Measurements from ENCODE around the gene RAP1GDS1. TPM values are rescaled to one million over a fixed set of nuclear protein-coding genes. Genes with fewer than 3 reads are reported as not detected.
A peak's percentile ranks its signal among the peaks of the same experiment; 100 is the strongest.

The RAP1GDS1 gene
- total RNA-seq, 1 donor from 2014 or later: 121 TPM

GRCh38 chr4:98334461-98334860 is 73.3 kb downstream of the RAP1GDS1 start:
- Mint-ChIP-seq H3K36me3 (ENCODE audit: unreplicated experiment) (peaks cover 12% of the 10 kb centered on the region), H3K4me1 (ENCODE audit: low read depth, unreplicated experiment) (peaks cover 5% of the 10 kb centered on the region), H3K27me3 (ENCODE audit: unreplicated experiment) (no peaks in the 10 kb centered on the region), H3K4me3 (ENCODE audit: unreplicated experiment) (no peak overlapping the region), H3K27ac (ENCODE audit: unreplicated experiment) (no peak overlapping the region), H3K9me3 (ENCODE audit: unreplicated experiment) (peaks cover 15% of the 10 kb centered on the region)
- TF ChIP-seq, protein P1, sequence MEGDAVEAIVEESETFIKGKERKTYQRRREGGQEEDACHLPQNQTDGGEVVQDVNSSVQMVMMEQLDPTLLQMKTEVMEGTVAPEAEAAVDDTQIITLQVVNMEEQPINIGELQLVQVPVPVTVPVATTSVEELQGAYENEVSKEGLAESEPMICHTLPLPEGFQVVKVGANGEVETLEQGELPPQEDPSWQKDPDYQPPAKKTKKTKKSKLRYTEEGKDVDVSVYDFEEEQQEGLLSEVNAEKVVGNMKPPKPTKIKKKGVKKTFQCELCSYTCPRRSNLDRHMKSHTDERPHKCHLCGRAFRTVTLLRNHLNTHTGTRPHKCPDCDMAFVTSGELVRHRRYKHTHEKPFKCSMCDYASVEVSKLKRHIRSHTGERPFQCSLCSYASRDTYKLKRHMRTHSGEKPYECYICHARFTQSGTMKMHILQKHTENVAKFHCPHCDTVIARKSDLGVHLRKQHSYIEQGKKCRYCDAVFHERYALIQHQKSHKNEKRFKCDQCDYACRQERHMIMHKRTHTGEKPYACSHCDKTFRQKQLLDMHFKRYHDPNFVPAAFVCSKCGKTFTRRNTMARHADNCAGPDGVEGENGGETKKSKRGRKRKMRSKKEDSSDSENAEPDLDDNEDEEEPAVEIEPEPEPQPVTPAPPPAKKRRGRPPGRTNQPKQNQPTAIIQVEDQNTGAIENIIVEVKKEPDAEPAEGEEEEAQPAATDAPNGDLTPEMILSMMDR (IDR thresholded peaks at IDR 0.05; ENCODE audit: partially characterized antibody, unreplicated experiment): no peak
- DNase-seq: no peak

GRCh38 chr4:98338761-98339438 is 77.7 kb downstream of the RAP1GDS1 start:
- H3K27ac Mint-ChIP-seq (ENCODE audit: unreplicated experiment): peak overlapping the region; percentile 52
- peaks cover 21% of the 10 kb centered on the region for H3K4me1 Mint-ChIP-seq (ENCODE audit: low read depth, unreplicated experiment)
- H3K4me3 Mint-ChIP-seq (ENCODE audit: unreplicated experiment): no peak overlapping the region
- H3K27me3 Mint-ChIP-seq (ENCODE audit: unreplicated experiment): peaks cover 2% of the 10 kb centered on the region
- peaks cover 2% of the 10 kb centered on the region for H3K9me3 Mint-ChIP-seq (ENCODE audit: unreplicated experiment)
- DNase-seq: no peak
- no peaks in the 10 kb centered on the region for H3K36me3 Mint-ChIP-seq (ENCODE audit: unreplicated experiment)
- TF ChIP-seq, protein P1 (IDR thresholded peaks at IDR 0.05; ENCODE audit: partially characterized antibody, unreplicated experiment): no peak

DNA sequence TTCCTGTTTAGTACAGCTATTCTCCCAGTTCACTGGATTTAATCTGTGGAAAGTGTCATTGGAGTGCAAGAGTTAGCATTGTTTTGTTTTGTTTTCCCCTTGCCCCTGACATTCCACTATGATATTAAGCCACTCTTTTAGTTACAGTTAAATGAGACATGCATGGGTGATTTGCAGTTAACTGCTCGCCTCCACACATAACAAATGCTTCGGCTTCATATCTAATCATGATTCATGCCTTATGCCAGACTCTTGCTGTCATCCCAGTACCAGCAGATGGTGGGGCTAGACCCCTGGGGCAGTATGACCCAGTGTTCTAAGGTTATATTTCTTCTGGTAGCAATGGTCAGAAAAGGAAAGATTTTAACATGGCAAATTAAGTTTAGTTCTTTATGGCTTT is 80.1 kb downstream of the RAP1GDS1 start:
- Mint-ChIP-seq H3K27me3 (ENCODE audit: unreplicated experiment) (peaks cover 2% of the 10 kb centered on the region), H3K4me1 (ENCODE audit: low read depth, unreplicated experiment) (peaks cover 24% of the 10 kb centered on the region), H3K4me3 (ENCODE audit: unreplicated experiment) (peak overlapping the region; percentile 67), H3K9me3 (ENCODE audit: unreplicated experiment) (peaks cover 2% of the 10 kb centered on the region), H3K36me3 (ENCODE audit: unreplicated experiment) (no peaks in the 10 kb centered on the region), H3K27ac (ENCODE audit: unreplicated experiment) (peak overlapping the region; percentile 82)
- DNase-seq: peak; percentile 73
- TF ChIP-seq, protein P1 (IDR thresholded peaks at IDR 0.05; ENCODE audit: partially characterized antibody, unreplicated experiment): no peak

DNA sequence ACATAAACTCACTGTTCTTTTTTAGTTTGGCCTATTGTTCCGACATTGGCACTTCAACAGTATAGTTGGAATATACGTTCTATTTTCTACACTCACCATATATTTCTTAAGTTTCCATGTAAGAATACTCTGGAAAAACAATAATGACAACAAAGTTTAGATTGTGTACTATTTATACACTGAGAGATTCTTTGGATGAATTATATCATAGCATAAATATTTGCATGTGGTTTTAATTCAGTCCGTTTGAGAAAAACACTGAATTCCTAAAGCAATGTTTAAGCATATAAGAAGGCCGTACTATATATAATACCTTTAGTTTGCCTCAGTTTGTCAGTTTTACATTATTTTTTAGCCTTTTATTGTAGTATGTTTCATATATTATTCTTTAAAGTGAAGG is 82.4 kb downstream of the RAP1GDS1 start:
- Mint-ChIP-seq H3K4me1 (ENCODE audit: low read depth, unreplicated experiment) (peaks cover 24% of the 10 kb centered on the region), H3K4me3 (ENCODE audit: unreplicated experiment) (no peak overlapping the region), H3K9me3 (ENCODE audit: unreplicated experiment) (peaks cover 2% of the 10 kb centered on the region), H3K27ac (ENCODE audit: unreplicated experiment) (no peak overlapping the region), H3K36me3 (ENCODE audit: unreplicated experiment) (peaks cover 3% of the 10 kb centered on the region), H3K27me3 (ENCODE audit: unreplicated experiment) (peaks cover 2% of the 10 kb centered on the region)
- TF ChIP-seq, protein P1 (IDR thresholded peaks at IDR 0.05; ENCODE audit: partially characterized antibody, unreplicated experiment): no peak
- DNase-seq: no peak

GRCh38 chr4:98345838-98346237 is 84.7 kb downstream of the RAP1GDS1 start:
- Mint-ChIP-seq H3K4me3 (ENCODE audit: unreplicated experiment) (no peak overlapping the region), H3K9me3 (ENCODE audit: unreplicated experiment) (peaks cover 4% of the 10 kb centered on the region), H3K27ac (ENCODE audit: unreplicated experiment) (no peak overlapping the region), H3K36me3 (ENCODE audit: unreplicated experiment) (peaks cover 4% of the 10 kb centered on the region), H3K4me1 (ENCODE audit: low read depth, unreplicated experiment) (peaks cover 18% of the 10 kb centered on the region), H3K27me3 (ENCODE audit: unreplicated experiment) (peaks cover 4% of the 10 kb centered on the region)
- no peak for DNase-seq
- TF ChIP-seq, protein P1 (IDR thresholded peaks at IDR 0.05; ENCODE audit: partially characterized antibody, unreplicated experiment): no peak
